ENCODE measurements around the gene WDR77. TPM values are rescaled to one million over a fixed set of nuclear protein-coding genes. Genes with fewer than 3 reads are reported as not detected.

The WDR77 gene
- total and polyA plus RNA-seq, 2 of the 13 experiments (the other 11 are each of a cell fraction or from before 2014, with no cell fraction given): 90.6 to 108 TPM

DNA sequence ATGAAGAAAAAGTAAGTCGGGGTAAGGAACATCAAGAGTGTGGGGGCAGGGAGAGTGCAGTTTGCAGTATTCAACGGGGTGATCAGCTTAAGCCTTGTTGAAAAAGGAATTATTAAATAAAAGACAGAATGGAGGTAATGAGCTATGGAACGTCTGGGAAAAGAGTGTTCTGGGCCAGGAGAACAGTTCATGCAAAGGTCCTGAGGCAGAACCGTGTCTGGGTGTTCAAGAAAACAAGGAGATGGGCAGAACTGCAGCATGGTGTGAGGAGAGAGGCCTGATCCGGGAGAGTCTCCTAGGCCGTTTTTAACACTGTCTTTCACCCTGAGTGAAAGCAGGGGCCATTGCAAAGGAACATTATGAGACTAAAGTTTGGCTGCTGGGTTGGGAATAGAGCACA lies 41.8 kb downstream of the WDR77 start:
- FAIRE-seq: no peak
- BruUV-seq (replicated peaks): no TSS peak
- POLR2A ChIA-PET: no interaction called here

DNA sequence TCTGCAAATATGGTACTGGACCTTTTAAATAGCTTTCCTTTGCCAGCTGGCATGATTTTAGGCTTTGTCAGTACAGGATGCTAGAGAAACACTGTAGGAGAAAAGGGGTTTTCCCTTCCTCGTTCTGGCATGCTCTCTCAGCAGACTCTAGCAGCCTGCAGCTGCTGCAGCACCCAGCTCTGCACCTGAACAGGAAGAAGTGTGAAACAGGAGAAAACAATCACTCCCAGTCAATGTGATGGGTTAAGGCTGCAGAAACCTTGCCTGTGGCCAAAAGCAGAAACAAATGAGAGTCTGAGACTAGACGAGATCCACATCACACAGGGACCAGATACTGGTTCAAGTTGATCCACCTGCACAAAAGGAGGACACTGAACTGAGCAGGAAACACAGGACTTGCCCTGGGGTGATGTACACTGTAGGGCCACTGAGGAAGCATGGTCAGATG lies 42.7 kb downstream of the WDR77 start:
- Histone ChIP-seq H3K9me3 (ENCODE audit: low read length) (no peaks in the 10 kb centered on the region), H3K4me1 (ENCODE audit: insufficient read depth, low read length) (no peaks in the 10 kb centered on the region), H3K4me3 (replicated peaks in 1 of 3; ENCODE audit: insufficient read depth in 1 of 3, low read depth in 2 of 3, low read length in 3 of 3) (no peak overlapping the region), H3K27ac (ENCODE audit: extremely low read length, insufficient read depth, low read length) (no peak overlapping the region), H3K4me2 (ENCODE audit: low read depth, low read length) (no peak overlapping the region), H3K27me3 (ENCODE audit: control insufficient read depth in 1 of 2, insufficient read depth in 2 of 2, low read length in 2 of 2) (peaks cover 0 to 20% of the 10 kb centered on the region in 2 experiments; a peak in 2 of 5 replicates), H2AFZ (ENCODE audit: low read length) (no peak overlapping the region), H4K20me1 (ENCODE audit: insufficient read depth, low read length) (no peaks in the 10 kb centered on the region), H3K36me3 (replicated peaks in 1 of 2; ENCODE audit: control insufficient read depth in 1 of 2, insufficient read depth in 2 of 2, low read length in 2 of 2) (no peaks in the 10 kb centered on the region), H3K79me2 (ENCODE audit: insufficient read depth, low read length) (no peaks in the 10 kb centered on the region), H3K9ac (ENCODE audit: insufficient read depth, low read depth, low read length) (no peak overlapping the region)
- no peak for DNase-seq (ENCODE audit: low spot score)
- no peak for ATAC-seq
- FAIRE-seq: no peak
- TF ChIP-seq ZC3H13 (CRISPR knock-in tag; IDR thresholded peaks at IDR 0.05): no peak
- no peak for TF ChIP-seq RARG (CRISPR knock-in tag; IDR thresholded peaks at IDR 0.05; ENCODE audit: low read depth)
- TF ChIP-seq CENPT (CRISPR knock-in tag; IDR thresholded peaks at IDR 0.05; ENCODE audit: low read depth): no peak
- no peak for TF ChIP-seq ZNF75D (CRISPR knock-in tag; IDR thresholded peaks at IDR 0.05; ENCODE audit: borderline replicate concordance)
- TF ChIP-seq, protein P1, sequence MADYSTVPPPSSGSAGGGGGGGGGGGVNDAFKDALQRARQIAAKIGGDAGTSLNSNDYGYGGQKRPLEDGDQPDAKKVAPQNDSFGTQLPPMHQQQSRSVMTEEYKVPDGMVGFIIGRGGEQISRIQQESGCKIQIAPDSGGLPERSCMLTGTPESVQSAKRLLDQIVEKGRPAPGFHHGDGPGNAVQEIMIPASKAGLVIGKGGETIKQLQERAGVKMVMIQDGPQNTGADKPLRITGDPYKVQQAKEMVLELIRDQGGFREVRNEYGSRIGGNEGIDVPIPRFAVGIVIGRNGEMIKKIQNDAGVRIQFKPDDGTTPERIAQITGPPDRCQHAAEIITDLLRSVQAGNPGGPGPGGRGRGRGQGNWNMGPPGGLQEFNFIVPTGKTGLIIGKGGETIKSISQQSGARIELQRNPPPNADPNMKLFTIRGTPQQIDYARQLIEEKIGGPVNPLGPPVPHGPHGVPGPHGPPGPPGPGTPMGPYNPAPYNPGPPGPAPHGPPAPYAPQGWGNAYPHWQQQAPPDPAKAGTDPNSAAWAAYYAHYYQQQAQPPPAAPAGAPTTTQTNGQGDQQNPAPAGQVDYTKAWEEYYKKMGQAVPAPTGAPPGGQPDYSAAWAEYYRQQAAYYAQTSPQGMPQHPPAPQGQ (CRISPR knock-in tag; IDR thresholded peaks at IDR 0.05; ENCODE audit: borderline replicate concordance): no peak
- no peak for TF ChIP-seq MXD4 (CRISPR knock-in tag; IDR thresholded peaks at IDR 0.05)
- TF ChIP-seq ZFX (CRISPR knock-in tag; IDR thresholded peaks at IDR 0.05; ENCODE audit: low read depth): no peak
- no peak for TF ChIP-seq ETV5 (CRISPR knock-in tag; IDR thresholded peaks at IDR 0.05; ENCODE audit: borderline replicate concordance)
- TF ChIP-seq PRPF4 (IDR thresholded peaks at IDR 0.05; ENCODE audit: low read depth, low read length, poor library complexity, severe bottlenecking): no peak
- TF ChIP-seq EEA1 (CRISPR knock-in tag; IDR thresholded peaks at IDR 0.05; ENCODE audit: borderline replicate concordance): no peak
- no peak for TF ChIP-seq U2AF1 (optimal IDR thresholded peaks at IDR 0.05; ENCODE audit: low read depth, low read length)
- no peak for TF ChIP-seq ZNF17 (CRISPR knock-in tag; IDR thresholded peaks at IDR 0.05)
- TF ChIP-seq XRCC5 (optimal IDR thresholded peaks at IDR 0.05; ENCODE audit: low read length): no peak
- no peak for TF ChIP-seq AGO1 (IDR thresholded peaks at IDR 0.05; ENCODE audit: low read depth, low read length, poor library complexity, severe bottlenecking)
- in situ Hi-C loops (cut with HindIII; ENCODE audit: extremely low pct_ligation_motif_present, low pct_unique_long_range_greater_than_20kb) (no loop called here), intact Hi-C loops (cut with micrococcal nuclease; ENCODE audit: unreplicated experiment) (no loop called here)
- no TSS peak for BruUV-seq (replicated peaks)
- CTCF ChIA-PET (ENCODE audit: low intra/inter-chr PET ratio, low total read pairs): no interaction called here
- WGBS (ENCODE audit: low lambda C conversion rate): 0% methylated on average over 2 of the region's 2 CpGs
- POLR2A ChIA-PET: no interaction called here

More for the DNA sequence above, 41.8 kb downstream of the WDR77 start:
- Histone ChIP-seq H4K20me1 (ENCODE audit: insufficient read depth, low read length) (no peaks in the 10 kb centered on the region), H3K4me2 (ENCODE audit: low read depth, low read length) (no peak overlapping the region), H3K4me1 (ENCODE audit: insufficient read depth, low read length) (no peaks in the 10 kb centered on the region), H3K36me3 (replicated peaks in 1 of 2; ENCODE audit: control insufficient read depth in 1 of 2, insufficient read depth in 2 of 2, low read length in 2 of 2) (no peaks in the 10 kb centered on the region), H3K79me2 (ENCODE audit: insufficient read depth, low read length) (no peaks in the 10 kb centered on the region), H3K9ac (ENCODE audit: insufficient read depth, low read depth, low read length) (no peak overlapping the region), H3K27ac (ENCODE audit: extremely low read length, insufficient read depth, low read length) (no peak overlapping the region), H3K9me3 (ENCODE audit: low read length) (no peaks in the 10 kb centered on the region), H3K27me3 (ENCODE audit: control insufficient read depth in 1 of 2, insufficient read depth in 2 of 2, low read length in 2 of 2) (peaks cover 0 to 20% of the 10 kb centered on the region in 2 experiments; a peak in 2 of 5 replicates), H3K4me3 (replicated peaks in 1 of 3; ENCODE audit: insufficient read depth in 1 of 3, low read depth in 2 of 3, low read length in 3 of 3) (no peak overlapping the region), H2AFZ (ENCODE audit: low read length) (no peak overlapping the region)
- no peak for ATAC-seq
- intact Hi-C loops (cut with micrococcal nuclease; ENCODE audit: unreplicated experiment): no loop called here
- TF ChIP-seq ZFP36L2 (CRISPR knock-in tag; IDR thresholded peaks at IDR 0.05): no peak
- TF ChIP-seq SIX1 (CRISPR knock-in tag; IDR thresholded peaks at IDR 0.05; ENCODE audit: borderline replicate concordance): no peak
- no peak for TF ChIP-seq ZNF292 (CRISPR knock-in tag; IDR thresholded peaks at IDR 0.05; ENCODE audit: borderline replicate concordance, low read depth)
- no peak for TF ChIP-seq RFX5 (IDR thresholded peaks at IDR 0.05; ENCODE audit: low read depth, low read length)
- TF ChIP-seq ZNF672 (CRISPR knock-in tag; IDR thresholded peaks at IDR 0.05): no peak
- no peak for TF ChIP-seq ZNF766 (CRISPR knock-in tag; IDR thresholded peaks at IDR 0.05; ENCODE audit: borderline replicate concordance)
- no peak for TF ChIP-seq ZFY (CRISPR knock-in tag; IDR thresholded peaks at IDR 0.05)
- TF ChIP-seq KDM6A (CRISPR knock-in tag; IDR thresholded peaks at IDR 0.05; ENCODE audit: low read depth): no peak
- no peak for TF ChIP-seq SOX13 (IDR thresholded peaks at IDR 0.05)
- no peak for TF ChIP-seq SOX13 (CRISPR knock-in tag; conservative IDR thresholded peaks at IDR 0.05 in 1 of 2, IDR thresholded peaks at IDR 0.05 in 1 of 2)
- TF ChIP-seq ZKSCAN1 (IDR thresholded peaks at IDR 0.05; ENCODE audit: low read length): no peak
- in situ Hi-C loops (cut with HindIII; ENCODE audit: extremely low pct_ligation_motif_present, low pct_unique_long_range_greater_than_20kb): no loop called here
- 0% methylated on average over 6 of the region's 6 CpGs for WGBS (ENCODE audit: low lambda C conversion rate)
- DNase-seq (ENCODE audit: low spot score): no peak
- CTCF ChIA-PET (ENCODE audit: low intra/inter-chr PET ratio, low total read pairs): no interaction called here

All from HepG2 (cell line).